Coronary artery (tissue), 2 donors: Measurements from ENCODE around the gene R3HCC1L.

Experiments used
- DNase-seq: peaks from one replicate; pipeline ENCODE4 v3.0.0-alpha.2; 2017; ENCODE audit warnings: low spot score
- H3K27ac ChIP-seq, 2 donors: fragments of 200-600 bp; sonication (generic); one replicate each; pipeline ENCODE4 v1.5.1; 2016 to 2019
- H3K4me3 ChIP-seq: fragments of 200-600 bp; sonication (generic); 2 replicates; pipeline ENCODE4 v1.5.1; 2016; ENCODE audit warnings: mild to moderate bottlenecking, moderate library complexity
- CTCF ChIP-seq: fragments of 200-600 bp; sonication (generic); IDR thresholded peaks from one replicate; pipeline ENCODE4 v1.5.1; 2019; ENCODE audit warnings: antibody characterized with exemption

Gene R3HCC1L

GRCh38 chr10:98106531-98106930 lies 27.9 kb upstream of the R3HCC1L start:
- DNase-seq: no peak
- H3K4me3 ChIP-seq: no peak overlapping the region
- TF ChIP-seq CTCF: no peak
- H3K27ac ChIP-seq: no peak overlapping the region

- Histone ChIP-seq H3K4me3 (no peak overlapping the region), H3K27ac (no peak overlapping the region)
- TF ChIP-seq CTCF: no peak
- no peak for DNase-seq
Measured at GRCh38 chr10:98107644-98108430, 26.6 kb upstream of the R3HCC1L start.

- Histone ChIP-seq H3K27ac (no peak overlapping the region), H3K4me3 (no peak overlapping the region)
- DNase-seq: no peak
- TF ChIP-seq CTCF: no peak
Measured at GRCh38 chr10:98110356-98110755, 24.1 kb upstream of the R3HCC1L start.

GRCh38 chr10:98115031-98115787 lies 19.2 kb upstream of the R3HCC1L start:
- Histone ChIP-seq H3K4me3 (no peak overlapping the region), H3K27ac (no peak overlapping the region)
- no peak for DNase-seq
- TF ChIP-seq CTCF: no peak

GRCh38 chr10:98119891-98120290 lies 14.6 kb upstream of the R3HCC1L start:
- Histone ChIP-seq H3K27ac (no peak overlapping the region), H3K4me3 (no peak overlapping the region)
- no peak for TF ChIP-seq CTCF
- no peak for DNase-seq

- no peak overlapping the region for H3K4me3 ChIP-seq
Measured at GRCh38 chr10:98125940-98126631, 8.4 kb upstream of the R3HCC1L start.

More at GRCh38 chr10:98125940-98126631, 8.4 kb upstream of the R3HCC1L start:
- H3K27ac ChIP-seq: no peak overlapping the region
- TF ChIP-seq CTCF: no peak
- no peak for DNase-seq
